DND-41 (cell line): Measurements from ENCODE around the gene CCDC93.

Source experiments
- ATAC-seq: fragments of 200-7000 bp; cut with Tn5 transposase; 3 replicates; pipeline ENCODE4 v1.9.1; 2021; ENCODE audit warnings: low read depth; ENCODE audit not compliant: insufficient read depth
- DNase-seq: peaks from one replicate; pipeline ENCODE4 v3.0.0-alpha.2; 2020
- H2AFZ ChIP-seq: 2 replicates; pipeline ENCODE4 v1.6.0; 2012; ENCODE audit warnings: low read depth, low read length
- H3K27ac ChIP-seq: 2 replicates; pipeline ENCODE4 v1.5.1; 2012; ENCODE audit warnings: low read length, inconsistent platforms
- H3K27me3 ChIP-seq: fragments of 200-600 bp; sonication (generic); 2 replicates; pipeline ENCODE4 v1.6.0; 2012; ENCODE audit warnings: low read length, mild to moderate bottlenecking, inconsistent platforms; ENCODE audit not compliant: insufficient read depth, poor library complexity
- H3K36me3 ChIP-seq: 2 replicates; pipeline ENCODE4 v1.5.1; 2012; ENCODE audit warnings: low read length, inconsistent platforms; ENCODE audit not compliant: insufficient read depth
- H3K4me1 ChIP-seq: 2 replicates; pipeline ENCODE4 v1.5.1; 2012; ENCODE audit warnings: mild to moderate bottlenecking, low read length; ENCODE audit not compliant: insufficient read depth
- H3K4me2 ChIP-seq: 2 replicates; pipeline ENCODE4 v1.6.0; 2012; ENCODE audit warnings: mild to moderate bottlenecking, moderate library complexity, low read length, inconsistent platforms; ENCODE audit not compliant: insufficient read depth
- H3K4me3 ChIP-seq, 2 experiments: fragments of 200-600 bp in 1 of 2; shearing (Covaris generic) in 1 of 2; 2 replicates each; pipeline ENCODE4 v1.5.1; 2012 to 2016; ENCODE audit warnings: inconsistent platforms in 2 of 2, low read length in 2 of 2, mild to moderate bottlenecking in 2 of 2, low read depth in 1 of 2, moderate library complexity in 1 of 2
- H3K79me2 ChIP-seq: 2 replicates; pipeline ENCODE4 v1.6.0; 2012; ENCODE audit warnings: low read length, inconsistent platforms; ENCODE audit not compliant: insufficient read depth
- H3K9ac ChIP-seq: 2 replicates; pipeline ENCODE4 v1.6.0; 2012; ENCODE audit warnings: low read depth, mild to moderate bottlenecking, inconsistent platforms, low read length, moderate library complexity
- H3K9me3 ChIP-seq: 2 replicates; pipeline ENCODE4 v1.5.1; 2012; ENCODE audit warnings: low read length, moderate library complexity, mild to moderate bottlenecking, inconsistent platforms; ENCODE audit not compliant: insufficient read depth, severe bottlenecking
- H4K20me1 ChIP-seq: 2 replicates; pipeline ENCODE4 v1.6.0; 2012; ENCODE audit warnings: low read length; ENCODE audit not compliant: insufficient read depth
- EZH2 ChIP-seq: IDR thresholded peaks from 3 replicates; pipeline ENCODE4 v1.6.1; 2012; ENCODE audit warnings: borderline replicate concordance, low read depth, mild to moderate bottlenecking, moderate library complexity, low read length, inconsistent platforms; ENCODE audit not compliant: severe bottlenecking
- TF ChIP-seq, protein P1 (sequence below): IDR thresholded peaks from 2 replicates; pipeline ENCODE4 v1.5.1; 2012; ENCODE audit warnings: borderline replicate concordance, low read length, moderate library complexity, mild to moderate bottlenecking; ENCODE audit not compliant: poor library complexity, severe bottlenecking; ENCODE audit errors: extremely low read depth

CCDC93 gene

DNA sequence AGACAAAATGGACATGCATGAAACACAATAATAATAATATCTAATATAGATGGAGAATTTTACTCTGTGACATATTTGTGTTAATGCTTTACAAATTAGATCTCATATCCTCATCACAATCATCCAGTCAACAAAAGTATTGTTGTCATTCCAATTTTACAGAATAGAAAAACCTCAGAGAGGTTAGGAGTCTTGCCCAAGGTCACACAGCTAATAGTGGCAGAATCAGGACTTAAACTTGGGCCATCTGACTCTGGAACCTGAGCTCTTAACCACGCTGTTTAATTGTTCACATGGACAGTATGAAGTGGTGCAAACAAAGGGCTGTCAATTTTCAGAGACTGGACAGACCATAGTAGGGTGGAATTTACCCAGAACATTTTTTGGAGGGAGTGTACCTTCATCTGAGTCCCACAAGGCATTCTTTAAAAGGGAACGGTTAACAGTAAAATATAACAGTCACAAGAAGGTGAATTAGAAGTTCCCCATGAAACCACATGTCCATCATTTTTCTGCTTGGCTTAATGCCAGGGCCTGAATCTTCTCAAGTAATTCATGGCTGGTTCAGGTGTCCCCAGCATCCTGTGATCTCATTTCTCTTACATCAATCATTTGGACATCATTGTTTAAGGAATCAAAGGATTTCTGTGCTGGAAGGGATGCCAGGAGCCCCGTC, 35.4 kb upstream of the CCDC93 start:
- ATAC-seq (no peak), DNase-seq (no peak)
- H3K27ac ChIP-seq, result no peak overlapping the region
- no peak overlapping the region for H3K9ac ChIP-seq
- TF ChIP-seq, protein P1, sequence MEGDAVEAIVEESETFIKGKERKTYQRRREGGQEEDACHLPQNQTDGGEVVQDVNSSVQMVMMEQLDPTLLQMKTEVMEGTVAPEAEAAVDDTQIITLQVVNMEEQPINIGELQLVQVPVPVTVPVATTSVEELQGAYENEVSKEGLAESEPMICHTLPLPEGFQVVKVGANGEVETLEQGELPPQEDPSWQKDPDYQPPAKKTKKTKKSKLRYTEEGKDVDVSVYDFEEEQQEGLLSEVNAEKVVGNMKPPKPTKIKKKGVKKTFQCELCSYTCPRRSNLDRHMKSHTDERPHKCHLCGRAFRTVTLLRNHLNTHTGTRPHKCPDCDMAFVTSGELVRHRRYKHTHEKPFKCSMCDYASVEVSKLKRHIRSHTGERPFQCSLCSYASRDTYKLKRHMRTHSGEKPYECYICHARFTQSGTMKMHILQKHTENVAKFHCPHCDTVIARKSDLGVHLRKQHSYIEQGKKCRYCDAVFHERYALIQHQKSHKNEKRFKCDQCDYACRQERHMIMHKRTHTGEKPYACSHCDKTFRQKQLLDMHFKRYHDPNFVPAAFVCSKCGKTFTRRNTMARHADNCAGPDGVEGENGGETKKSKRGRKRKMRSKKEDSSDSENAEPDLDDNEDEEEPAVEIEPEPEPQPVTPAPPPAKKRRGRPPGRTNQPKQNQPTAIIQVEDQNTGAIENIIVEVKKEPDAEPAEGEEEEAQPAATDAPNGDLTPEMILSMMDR, result no peak
- no peak for TF ChIP-seq EZH2
- no peaks in the 10 kb centered on the region for H3K79me2 ChIP-seq
- H3K4me2 ChIP-seq, result no peak overlapping the region
- H2AFZ ChIP-seq, result no peak overlapping the region
- H3K9me3 ChIP-seq, result no peaks in the 10 kb centered on the region
- no peaks in the 10 kb centered on the region for H3K4me1 ChIP-seq
- no peaks in the 10 kb centered on the region for H4K20me1 ChIP-seq
- H3K27me3 ChIP-seq, result peaks cover 10% of the 10 kb centered on the region
- H3K36me3 ChIP-seq, result no peaks in the 10 kb centered on the region
- H3K4me3 ChIP-seq, result no peak overlapping the region

DNA sequence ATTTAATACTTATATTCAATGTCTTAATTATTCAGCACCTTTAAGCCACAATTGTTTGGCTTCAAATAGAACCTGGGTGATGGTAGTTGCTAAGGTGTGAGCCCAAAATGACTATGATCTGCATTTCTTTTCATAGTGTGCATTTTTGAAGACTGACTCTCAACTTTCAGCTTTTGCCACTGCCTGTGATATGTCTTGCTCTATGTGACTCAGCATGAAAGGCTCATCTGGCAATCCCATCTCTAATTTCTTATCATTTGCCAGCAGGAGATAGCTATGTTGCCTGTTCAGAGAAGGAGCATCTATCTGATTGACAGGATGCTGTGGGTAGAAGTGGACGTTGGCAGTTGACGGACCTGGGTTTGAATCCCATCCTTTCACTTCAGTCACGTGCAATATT, 34.5 kb upstream of the CCDC93 start:
- H3K4me1 ChIP-seq, result no peaks in the 10 kb centered on the region
- no peak overlapping the region for H2AFZ ChIP-seq
- DNase-seq (no peak), ATAC-seq (no peak)
- H4K20me1 ChIP-seq, result no peaks in the 10 kb centered on the region
- no peak for TF ChIP-seq EZH2
- H3K4me3 ChIP-seq, result no peak overlapping the region
- no peaks in the 10 kb centered on the region for H3K9me3 ChIP-seq
- no peaks in the 10 kb centered on the region for H3K79me2 ChIP-seq
- no peak overlapping the region for H3K4me2 ChIP-seq
- H3K36me3 ChIP-seq, result no peaks in the 10 kb centered on the region
- H3K27ac ChIP-seq, result no peak overlapping the region
- peaks cover 10% of the 10 kb centered on the region for H3K27me3 ChIP-seq
- H3K9ac ChIP-seq, result no peak overlapping the region

DNA sequence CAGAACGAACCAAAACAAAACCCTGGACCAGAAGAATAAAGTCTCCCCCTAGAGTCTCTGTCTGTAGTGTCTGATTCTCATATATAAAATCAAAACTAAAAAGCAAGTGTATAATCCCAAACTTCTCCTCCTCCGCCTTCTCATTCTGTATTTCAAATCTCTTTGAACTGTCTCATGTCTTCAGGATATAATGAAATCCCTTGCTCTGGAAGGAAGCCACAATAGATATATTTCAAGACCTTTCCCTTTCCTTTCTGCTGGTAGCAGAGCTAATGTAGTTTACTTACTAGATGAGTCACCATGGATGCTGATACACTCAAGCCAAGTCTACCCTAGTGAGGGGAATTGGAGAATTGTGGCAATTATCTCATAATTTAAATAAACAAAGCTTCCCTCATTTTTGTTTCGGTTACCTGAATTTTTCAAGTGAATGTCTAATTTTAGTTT, 33.5 kb upstream of the CCDC93 start:
- DNase-seq, result no peak

DNA sequence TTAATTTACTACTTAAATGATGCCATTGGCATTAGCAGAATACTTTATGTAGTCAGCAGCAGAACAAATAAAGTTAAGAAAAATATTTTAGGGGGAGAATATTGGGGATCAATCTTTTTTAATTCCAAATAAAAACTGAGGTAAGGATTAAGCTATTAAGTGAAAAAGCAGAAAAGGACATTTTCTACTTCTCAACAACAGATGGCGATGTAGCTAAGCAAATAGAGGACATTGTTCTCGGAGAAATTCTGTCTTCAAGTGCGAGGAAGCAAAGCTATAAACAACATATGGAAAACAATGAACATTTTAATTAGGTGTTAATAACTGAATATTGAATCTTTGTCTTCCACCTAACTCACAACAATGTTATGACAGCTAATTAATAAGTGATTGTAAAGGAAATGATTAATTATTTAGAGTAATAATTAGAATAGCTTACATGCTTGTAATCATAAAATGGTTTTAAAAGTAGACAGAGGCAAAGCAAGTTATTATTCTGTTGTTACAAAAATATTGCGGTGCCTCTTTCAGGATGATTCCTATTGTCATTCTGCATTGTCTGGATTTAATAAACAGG, 32.9 kb upstream of the CCDC93 start:
- no peak for DNase-seq
- no peak overlapping the region for H3K27ac ChIP-seq
- no peak overlapping the region for H3K4me3 ChIP-seq
- no peaks in the 10 kb centered on the region for H3K36me3 ChIP-seq
- H3K9ac ChIP-seq, result no peak overlapping the region
- H3K4me1 ChIP-seq, result no peaks in the 10 kb centered on the region
- H3K27me3 ChIP-seq, result peaks cover 10% of the 10 kb centered on the region
- TF ChIP-seq EZH2, result no peak
- TF ChIP-seq, protein P1, result peak; percentile 70
- H2AFZ ChIP-seq, result no peak overlapping the region
- H4K20me1 ChIP-seq, result no peaks in the 10 kb centered on the region
- no peaks in the 10 kb centered on the region for H3K9me3 ChIP-seq
- ATAC-seq, result no peak
- H3K79me2 ChIP-seq, result no peaks in the 10 kb centered on the region
- H3K4me2 ChIP-seq, result no peak overlapping the region

More for the DNA sequence above, 33.5 kb upstream of the CCDC93 start:
- Histone ChIP-seq H3K36me3 (no peaks in the 10 kb centered on the region), H4K20me1 (no peaks in the 10 kb centered on the region), H2AFZ (no peak overlapping the region), H3K79me2 (no peaks in the 10 kb centered on the region), H3K9me3 (no peaks in the 10 kb centered on the region), H3K4me3 (no peak overlapping the region), H3K4me2 (no peak overlapping the region), H3K9ac (no peak overlapping the region), H3K27ac (no peak overlapping the region), H3K27me3 (peaks cover 10% of the 10 kb centered on the region), H3K4me1 (no peaks in the 10 kb centered on the region)
- no peak for TF ChIP-seq EZH2
- TF ChIP-seq, protein P1, result no peak
- no peak for ATAC-seq
